Measurements from ENCODE around the gene BBC3. TPM values are rescaled to one million over a fixed set of nuclear protein-coding genes. Genes with fewer than 3 reads are reported as not detected.

BBC3 gene
- total RNA-seq, 4 donors from 2014 or later: 2.8 to 6.1 (median 4.0) TPM; not detected in 1

GRCh38 chr19:47255879-47256692 is 25.1 kb upstream of the BBC3 start, which contains the start of gene CCDC9:
TSS of gene CCDC9 (plus strand) at chr19:47256525. CDS start at chr19:47258401, 1,876 bp downstream.
- TF ChIP-seq CTCF (IDR thresholded peaks at IDR 0.05; ENCODE audit: low read depth): no peak

GRCh38 chr19:47253970-47254369 is 23.0 kb upstream of the BBC3 start:
- TF ChIP-seq CTCF (IDR thresholded peaks at IDR 0.05; ENCODE audit: low read depth): no peak

GRCh38 chr19:47253467-47253881 is 22.5 kb upstream of the BBC3 start:
- TF ChIP-seq CTCF (IDR thresholded peaks at IDR 0.05; ENCODE audit: low read depth): no peak

GRCh38 chr19:47247308-47247990 is 16.4 kb upstream of the BBC3 start:
- TF ChIP-seq CTCF (IDR thresholded peaks at IDR 0.05; ENCODE audit: low read depth): no peak

GRCh38 chr19:47243776-47244547 is 13.0 kb upstream of the BBC3 start:
- no peak for TF ChIP-seq CTCF (IDR thresholded peaks at IDR 0.05; ENCODE audit: low read depth)

GRCh38 chr19:47243364-47243775 is 12.4 kb upstream of the BBC3 start:
- no peak for TF ChIP-seq CTCF (IDR thresholded peaks at IDR 0.05; ENCODE audit: low read depth)

All from subcutaneous adipose tissue (tissue), 4 donors.